Skeletal muscle satellite cell (primary cell): ENCODE measurements around the gene MAP3K10.

Experiments used
- H3K27me3 ChIP-seq: 2 replicates; pipeline ENCODE4 v1.7.0; 2013; ENCODE audit warnings: low read length; ENCODE audit not compliant: control insufficient read depth, insufficient read depth
- H3K36me3 ChIP-seq: 2 replicates; pipeline ENCODE4 v1.7.0; 2013; ENCODE audit warnings: mild to moderate bottlenecking, control low read depth, low read length; ENCODE audit not compliant: insufficient read depth
- H3K4me1 ChIP-seq: 2 replicates; pipeline ENCODE4 v1.7.0; 2013; ENCODE audit warnings: low read length; ENCODE audit not compliant: control insufficient read depth, insufficient read depth
- H3K4me2 ChIP-seq: 2 replicates; pipeline ENCODE4 v1.7.0; 2013; ENCODE audit warnings: mild to moderate bottlenecking, low read length
- H3K4me3 ChIP-seq: 2 replicates; pipeline ENCODE4 v1.7.0; 2013; ENCODE audit warnings: low read length
- H3K9ac ChIP-seq: 2 replicates; pipeline ENCODE4 v1.7.0; 2013; ENCODE audit warnings: mild to moderate bottlenecking, low read depth, low read length, moderate library complexity
- H3K9me3 ChIP-seq: replicated peaks from 2 replicates; pipeline ENCODE4 v1.7.0; 2013; ENCODE audit warnings: mild to moderate bottlenecking, control low read depth, low read length

The MAP3K10 gene

DNA sequence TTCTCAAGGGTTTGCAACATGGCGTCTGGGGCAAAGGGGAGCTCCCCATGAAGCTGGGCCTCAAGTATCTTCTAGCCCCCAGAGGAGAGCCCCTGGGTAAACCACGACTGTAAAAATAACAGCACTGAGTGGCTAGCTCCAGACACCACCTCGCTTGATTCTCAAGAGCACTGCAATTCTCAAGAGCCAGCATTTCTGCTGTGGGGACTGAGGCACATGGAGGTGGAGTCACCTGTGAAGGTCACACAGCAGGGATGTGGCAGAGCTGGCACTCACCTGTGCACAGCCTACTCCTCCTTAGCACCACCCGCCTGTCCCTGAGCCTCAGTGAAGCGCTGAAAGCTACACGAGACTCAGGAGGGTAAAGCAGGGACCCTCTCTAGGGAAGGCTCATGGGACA, 56.0 kb downstream of the MAP3K10 start:
- no peaks in the 10 kb centered on the region for H3K9me3 ChIP-seq
- no peak overlapping the region for H3K9ac ChIP-seq
- H3K27me3 ChIP-seq = no peaks in the 10 kb centered on the region
- H3K36me3 ChIP-seq = peaks cover 23% of the 10 kb centered on the region
- H3K4me3 ChIP-seq = no peak overlapping the region
- no peak overlapping the region for H3K4me2 ChIP-seq
- H3K4me1 ChIP-seq = no peaks in the 10 kb centered on the region

- H3K36me3 ChIP-seq = peaks cover 26% of the 10 kb centered on the region
- H3K4me2 ChIP-seq = no peak overlapping the region
- H3K4me1 ChIP-seq = no peaks in the 10 kb centered on the region
- H3K9ac ChIP-seq = no peak overlapping the region
- H3K27me3 ChIP-seq = no peaks in the 10 kb centered on the region
- H3K9me3 ChIP-seq = no peaks in the 10 kb centered on the region
- no peak overlapping the region for H3K4me3 ChIP-seq
Measured at GRCh38 chr19:40247735-40248262, 56.6 kb downstream of the MAP3K10 start.

DNA sequence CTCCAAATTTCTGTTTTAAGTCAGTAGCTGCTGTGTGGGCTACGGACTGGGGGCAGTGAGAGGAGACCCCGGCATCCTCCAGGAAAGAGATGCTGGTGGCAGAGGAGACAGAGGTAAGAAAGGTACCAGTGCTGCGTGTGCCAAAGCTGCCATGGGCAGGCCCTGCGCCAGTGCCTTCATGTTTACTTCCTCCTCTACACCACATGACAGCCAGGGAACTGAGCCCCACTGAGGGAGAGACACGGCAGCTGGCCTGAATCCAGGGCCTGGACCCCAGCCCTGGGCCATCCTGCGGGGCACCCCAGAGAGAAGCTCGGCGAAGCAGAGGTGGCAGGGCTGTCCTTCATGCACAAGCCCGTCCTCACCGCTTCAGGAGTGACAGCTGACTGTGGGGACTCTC, 58.0 kb downstream of the MAP3K10 start:
- no peak overlapping the region for H3K9ac ChIP-seq
- no peaks in the 10 kb centered on the region for H3K4me1 ChIP-seq
- no peaks in the 10 kb centered on the region for H3K27me3 ChIP-seq
- no peak overlapping the region for H3K4me2 ChIP-seq
- H3K4me3 ChIP-seq = no peak overlapping the region
- H3K36me3 ChIP-seq = peaks cover 35% of the 10 kb centered on the region
- H3K9me3 ChIP-seq = no peaks in the 10 kb centered on the region

DNA sequence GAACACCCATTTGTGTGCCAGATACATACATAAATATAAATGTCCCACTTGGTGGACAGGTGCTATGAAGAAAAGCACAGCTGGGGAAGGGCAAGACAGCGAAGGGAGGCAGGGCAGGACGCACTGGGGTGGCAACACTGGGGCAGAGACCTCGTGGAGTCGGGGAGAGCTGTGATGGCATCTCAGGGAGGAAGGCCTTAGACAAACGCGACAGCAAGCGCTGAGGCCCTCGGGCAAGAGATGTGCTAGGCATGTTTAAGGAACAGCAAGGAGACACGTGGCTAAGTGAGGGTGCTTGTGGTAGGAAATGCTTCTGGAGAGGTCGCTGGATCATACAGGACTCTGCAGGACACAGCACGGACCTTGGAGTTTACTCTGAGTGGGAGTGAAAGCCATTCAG, 58.6 kb downstream of the MAP3K10 start:
- Histone ChIP-seq H3K36me3 (peaks cover 38% of the 10 kb centered on the region), H3K27me3 (no peaks in the 10 kb centered on the region), H3K4me3 (no peak overlapping the region), H3K9ac (no peak overlapping the region), H3K4me2 (no peak overlapping the region), H3K9me3 (no peaks in the 10 kb centered on the region), H3K4me1 (no peaks in the 10 kb centered on the region)

GRCh38 chr19:40251244-40251643, 60.0 kb downstream of the MAP3K10 start:
- Histone ChIP-seq H3K4me1 (no peaks in the 10 kb centered on the region), H3K36me3 (peaks cover 52% of the 10 kb centered on the region)

DNA sequence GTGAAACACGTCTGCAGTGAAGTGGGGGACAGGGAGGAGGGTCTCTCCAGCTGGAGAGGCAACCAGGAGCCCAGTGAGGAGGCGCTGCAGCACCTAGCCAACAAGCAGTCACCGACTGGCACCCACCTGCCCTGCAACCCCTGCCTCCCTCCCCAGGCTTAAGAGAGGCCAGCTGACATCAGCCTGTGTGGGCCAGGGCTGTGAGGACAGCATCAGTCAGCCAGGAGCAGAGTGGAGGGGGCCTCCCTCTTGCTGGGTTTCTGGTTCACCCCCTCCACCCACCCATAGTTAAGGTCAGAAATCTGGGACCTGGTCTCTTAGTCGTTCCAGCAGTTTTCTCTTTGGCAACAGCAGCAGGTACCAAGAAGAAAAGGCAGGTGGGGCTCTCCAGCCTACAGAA, 60.8 kb downstream of the MAP3K10 start:
- no peaks in the 10 kb centered on the region for H3K9me3 ChIP-seq
- peaks cover 60% of the 10 kb centered on the region for H3K36me3 ChIP-seq
- H3K4me2 ChIP-seq = no peak overlapping the region
- no peak overlapping the region for H3K9ac ChIP-seq
- H3K4me3 ChIP-seq = no peak overlapping the region
- H3K4me1 ChIP-seq = no peaks in the 10 kb centered on the region
- H3K27me3 ChIP-seq = no peaks in the 10 kb centered on the region

More at GRCh38 chr19:40251244-40251643, 60.0 kb downstream of the MAP3K10 start:
- no peak overlapping the region for H3K4me2 ChIP-seq
- no peak overlapping the region for H3K4me3 ChIP-seq
- no peaks in the 10 kb centered on the region for H3K27me3 ChIP-seq
- H3K9me3 ChIP-seq = no peaks in the 10 kb centered on the region
- no peak overlapping the region for H3K9ac ChIP-seq

GRCh38 chr19:40252395-40252794, 61.2 kb downstream of the MAP3K10 start:
- Histone ChIP-seq H3K9ac (no peak overlapping the region), H3K36me3 (peaks cover 60% of the 10 kb centered on the region), H3K9me3 (no peaks in the 10 kb centered on the region), H3K27me3 (no peaks in the 10 kb centered on the region), H3K4me1 (no peaks in the 10 kb centered on the region), H3K4me3 (no peak overlapping the region), H3K4me2 (no peak overlapping the region)

DNA sequence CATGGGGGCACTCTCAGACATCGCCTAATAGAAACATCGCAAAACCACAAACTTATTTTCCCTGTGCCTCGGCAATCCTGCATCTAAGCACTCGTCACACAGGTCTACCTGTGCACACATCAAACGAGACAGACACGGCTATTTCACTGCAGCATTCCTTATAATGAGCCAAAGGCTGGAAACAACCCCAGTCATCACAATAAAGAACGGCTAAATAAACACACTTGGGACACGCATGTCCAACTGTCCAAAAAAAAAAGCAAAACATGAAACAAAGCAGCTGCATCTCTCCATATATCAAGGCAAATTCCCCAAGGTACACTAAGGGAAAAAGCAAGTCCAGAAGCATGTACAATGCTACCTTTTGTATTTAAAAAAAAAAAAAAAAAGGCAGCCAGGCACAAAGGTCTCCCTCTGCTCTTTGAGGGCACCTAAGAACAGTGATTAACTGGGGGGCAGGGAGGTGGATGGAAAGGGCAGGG, 62.4 kb downstream of the MAP3K10 start:
- Histone ChIP-seq H3K4me1 (no peaks in the 10 kb centered on the region), H3K9ac (no peak overlapping the region), H3K27me3 (no peaks in the 10 kb centered on the region), H3K4me2 (no peak overlapping the region), H3K9me3 (no peaks in the 10 kb centered on the region), H3K4me3 (no peak overlapping the region), H3K36me3 (peaks cover 53% of the 10 kb centered on the region)

DNA sequence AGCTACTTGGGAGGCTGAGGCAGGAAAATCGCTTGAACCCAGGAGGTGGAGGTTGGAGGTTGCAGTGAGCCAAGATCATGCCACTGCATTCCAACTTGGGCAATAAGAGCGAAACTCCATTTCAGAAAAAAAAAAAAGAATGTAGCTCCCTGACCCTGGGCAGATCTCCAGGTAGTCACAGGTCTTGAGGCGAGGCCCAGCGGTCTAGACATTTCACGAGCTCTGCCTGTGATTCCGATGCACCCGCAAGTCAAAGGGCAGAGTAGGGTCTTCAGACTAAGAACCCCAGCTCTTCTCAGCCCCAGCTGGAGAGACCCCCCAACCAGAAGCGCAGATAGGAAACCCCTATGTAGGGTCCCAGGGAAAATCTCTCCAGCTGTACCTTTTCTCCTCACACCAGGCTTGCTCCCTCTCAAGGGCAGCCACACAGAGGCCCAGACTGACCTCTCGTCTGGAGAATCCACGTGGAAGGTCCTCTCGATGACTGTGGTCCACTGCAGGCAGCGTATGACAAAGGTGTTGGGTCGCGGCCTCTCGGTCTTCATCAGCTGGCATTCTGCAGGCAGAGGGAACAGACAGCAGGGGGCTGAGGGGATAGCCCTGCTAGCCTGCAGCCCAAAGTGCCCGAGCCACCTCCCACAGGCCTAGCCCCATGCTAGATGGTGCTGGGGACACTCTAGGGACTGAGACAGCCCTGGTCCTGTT, 63.6 kb downstream of the MAP3K10 start:
- Histone ChIP-seq H3K4me2 (no peak overlapping the region), H3K4me1 (no peaks in the 10 kb centered on the region), H3K36me3 (peaks cover 51% of the 10 kb centered on the region), H3K9me3 (no peaks in the 10 kb centered on the region), H3K9ac (no peak overlapping the region), H3K27me3 (no peaks in the 10 kb centered on the region), H3K4me3 (no peak overlapping the region)

- Histone ChIP-seq H3K4me2 (no peak overlapping the region), H3K36me3 (peaks cover 48% of the 10 kb centered on the region)
Measured at GRCh38 chr19:40255619-40256166, 64.5 kb downstream of the MAP3K10 start.

DNA sequence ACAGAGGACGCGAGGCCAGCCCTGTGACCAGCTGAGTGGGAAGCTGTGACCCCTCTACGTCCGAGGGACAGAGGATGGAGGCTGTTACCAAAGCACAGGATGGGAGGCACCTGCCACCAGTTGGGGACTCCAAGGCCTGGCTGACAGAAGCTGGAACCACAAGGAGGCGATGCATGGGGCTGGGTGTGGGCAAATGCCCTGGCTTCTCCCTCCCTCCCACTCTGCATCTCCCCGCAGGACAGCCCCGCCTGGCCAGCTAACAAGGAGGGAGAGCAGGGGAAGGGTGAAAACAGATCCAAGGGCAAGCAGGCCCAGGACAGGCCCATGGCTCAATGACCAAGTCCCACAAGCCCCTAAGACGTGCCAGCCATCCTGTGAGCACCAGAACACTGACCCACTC, 65.3 kb downstream of the MAP3K10 start:
- H3K9ac ChIP-seq = no peak overlapping the region

More at GRCh38 chr19:40255619-40256166, 64.5 kb downstream of the MAP3K10 start:
- Histone ChIP-seq H3K27me3 (no peaks in the 10 kb centered on the region), H3K9ac (no peak overlapping the region), H3K4me1 (no peaks in the 10 kb centered on the region), H3K4me3 (no peak overlapping the region), H3K9me3 (no peaks in the 10 kb centered on the region)

GRCh38 chr19:40257096-40257517, 65.9 kb downstream of the MAP3K10 start:
- peaks cover 41% of the 10 kb centered on the region for H3K36me3 ChIP-seq
- no peak overlapping the region for H3K4me2 ChIP-seq
- no peak overlapping the region for H3K9ac ChIP-seq
- H3K9me3 ChIP-seq = no peaks in the 10 kb centered on the region
- no peaks in the 10 kb centered on the region for H3K4me1 ChIP-seq
- no peaks in the 10 kb centered on the region for H3K27me3 ChIP-seq
- H3K4me3 ChIP-seq = no peak overlapping the region

More for the DNA sequence above, 65.3 kb downstream of the MAP3K10 start:
- H3K9me3 ChIP-seq = no peaks in the 10 kb centered on the region
- no peaks in the 10 kb centered on the region for H3K27me3 ChIP-seq
- H3K4me1 ChIP-seq = no peaks in the 10 kb centered on the region
- no peak overlapping the region for H3K4me3 ChIP-seq
- no peak overlapping the region for H3K4me2 ChIP-seq
- H3K36me3 ChIP-seq = peaks cover 47% of the 10 kb centered on the region
